Sigmoid colon (tissue), 4 donors: ENCODE data around the gene TMEM89.

ENCODE experiments used
- EP300 ChIP-seq, 4 donors: sonication (generic); formaldehyde crosslinking; IDR thresholded peaks; one replicate each; pipeline ENCODE4 v1.6.1; 2017; ENCODE audit warnings: antibody characterized with exemption in 4 of 4
- POLR2A ChIP-seq, 2 donors: fragments of 450-650 bp; IDR thresholded peaks; one replicate each; pipeline ENCODE4 v1.6.1; 2016; ENCODE audit warnings: antibody characterized with exemption in 2 of 2, mild to moderate bottlenecking in 2 of 2, moderate library complexity in 2 of 2
- POLR2AphosphoS5 ChIP-seq, 4 donors: sonication (generic); formaldehyde crosslinking; IDR thresholded peaks; one replicate each; pipeline ENCODE4 v1.6.1; 2017; ENCODE audit warnings: antibody characterized with exemption in 4 of 4
- TF ChIP-seq, protein P1 (sequence below), 4 experiments: fragments of 450-650 bp in 3 of 4; fragments of 200-600 bp in 1 of 4; IDR thresholded peaks; one replicate each; pipeline ENCODE4 v1.5.1; 2016 to 2019; ENCODE audit warnings: antibody characterized with exemption in 4 of 4, mild to moderate bottlenecking in 3 of 4, moderate library complexity in 2 of 4

DNA sequence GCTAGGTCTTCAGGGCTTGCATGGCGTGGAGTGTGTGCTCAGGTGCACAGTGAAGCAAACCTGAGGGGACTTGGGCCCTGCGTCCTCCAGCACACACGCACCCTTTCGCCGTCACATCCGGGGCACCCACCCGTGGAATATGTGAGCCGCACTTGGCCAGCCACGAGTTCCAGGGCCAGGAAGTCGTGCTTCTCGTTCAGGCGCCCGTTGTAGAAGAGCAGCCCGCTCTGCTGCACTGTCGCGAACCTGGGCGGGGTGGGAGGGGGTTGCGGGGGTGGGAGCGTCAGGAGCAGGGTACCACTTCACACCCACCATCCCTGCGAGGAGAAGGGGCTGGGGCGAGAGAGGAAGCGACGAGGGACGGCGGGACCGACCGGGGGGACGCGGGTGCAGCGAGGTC, 34.0 kb upstream of the TMEM89 start:
- TF ChIP-seq, protein P1, sequence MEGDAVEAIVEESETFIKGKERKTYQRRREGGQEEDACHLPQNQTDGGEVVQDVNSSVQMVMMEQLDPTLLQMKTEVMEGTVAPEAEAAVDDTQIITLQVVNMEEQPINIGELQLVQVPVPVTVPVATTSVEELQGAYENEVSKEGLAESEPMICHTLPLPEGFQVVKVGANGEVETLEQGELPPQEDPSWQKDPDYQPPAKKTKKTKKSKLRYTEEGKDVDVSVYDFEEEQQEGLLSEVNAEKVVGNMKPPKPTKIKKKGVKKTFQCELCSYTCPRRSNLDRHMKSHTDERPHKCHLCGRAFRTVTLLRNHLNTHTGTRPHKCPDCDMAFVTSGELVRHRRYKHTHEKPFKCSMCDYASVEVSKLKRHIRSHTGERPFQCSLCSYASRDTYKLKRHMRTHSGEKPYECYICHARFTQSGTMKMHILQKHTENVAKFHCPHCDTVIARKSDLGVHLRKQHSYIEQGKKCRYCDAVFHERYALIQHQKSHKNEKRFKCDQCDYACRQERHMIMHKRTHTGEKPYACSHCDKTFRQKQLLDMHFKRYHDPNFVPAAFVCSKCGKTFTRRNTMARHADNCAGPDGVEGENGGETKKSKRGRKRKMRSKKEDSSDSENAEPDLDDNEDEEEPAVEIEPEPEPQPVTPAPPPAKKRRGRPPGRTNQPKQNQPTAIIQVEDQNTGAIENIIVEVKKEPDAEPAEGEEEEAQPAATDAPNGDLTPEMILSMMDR (IDR thresholded peaks at IDR 0.05), result no peak
- TF ChIP-seq EP300 (IDR thresholded peaks at IDR 0.05), result no peak
- TF ChIP-seq POLR2A (IDR thresholded peaks at IDR 0.05), result no peak
- no peak for TF ChIP-seq POLR2AphosphoS5 (IDR thresholded peaks at IDR 0.05)
